ENCODE data around the gene ZBTB7C.

Gene ZBTB7C

GRCh38 chr18:48106498-48106897 lies 302.7 kb downstream of the ZBTB7C start:
- no peak for DNase-seq

DNA sequence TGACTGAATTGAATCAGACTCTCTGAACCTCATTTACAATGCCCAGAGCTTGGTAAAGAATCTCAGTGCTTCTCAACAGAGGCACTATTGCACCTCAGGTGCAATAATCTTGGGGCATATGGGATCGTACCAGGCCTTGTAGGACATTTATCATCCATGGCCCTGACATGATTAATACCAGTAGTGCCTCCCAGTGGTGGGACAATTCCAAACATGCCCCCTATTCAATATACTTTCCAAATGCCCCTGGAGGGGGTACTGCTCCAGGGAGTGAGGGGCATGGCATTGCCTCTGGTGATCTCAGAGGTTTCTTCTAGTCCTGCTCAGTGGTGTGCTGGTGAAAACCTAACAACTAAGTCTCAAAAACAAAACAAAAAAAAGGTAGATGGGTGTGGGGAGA lies 303.9 kb downstream of the ZBTB7C start:
- no peak for DNase-seq

- DNase-seq, result no peak
Measured at GRCh38 chr18:48104705-48105104, 304.5 kb downstream of the ZBTB7C start.

- DNase-seq, result no peak
Measured at GRCh38 chr18:48100651-48101165, 308.5 kb downstream of the ZBTB7C start.

DNA sequence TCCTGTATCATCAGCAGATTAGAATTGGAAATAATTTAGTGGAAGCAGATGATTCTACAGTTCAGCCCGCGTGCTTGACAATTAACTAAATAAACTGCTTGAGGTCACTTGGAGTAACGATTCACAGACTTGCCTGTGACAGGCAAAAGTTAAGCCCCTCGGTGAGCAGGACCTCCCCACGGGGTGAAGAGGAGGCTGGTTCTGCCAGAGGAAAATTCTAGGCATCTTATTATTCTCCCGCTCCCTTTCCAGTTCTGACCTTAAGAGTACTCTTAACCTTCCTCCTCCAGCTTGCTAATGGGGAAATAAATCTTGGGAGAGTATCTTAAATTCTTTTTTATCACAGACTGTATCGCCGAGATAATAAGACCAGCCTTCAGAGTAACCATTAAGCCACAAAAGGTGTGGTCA lies 309.0 kb downstream of the ZBTB7C start:
- no peak for DNase-seq

DNA sequence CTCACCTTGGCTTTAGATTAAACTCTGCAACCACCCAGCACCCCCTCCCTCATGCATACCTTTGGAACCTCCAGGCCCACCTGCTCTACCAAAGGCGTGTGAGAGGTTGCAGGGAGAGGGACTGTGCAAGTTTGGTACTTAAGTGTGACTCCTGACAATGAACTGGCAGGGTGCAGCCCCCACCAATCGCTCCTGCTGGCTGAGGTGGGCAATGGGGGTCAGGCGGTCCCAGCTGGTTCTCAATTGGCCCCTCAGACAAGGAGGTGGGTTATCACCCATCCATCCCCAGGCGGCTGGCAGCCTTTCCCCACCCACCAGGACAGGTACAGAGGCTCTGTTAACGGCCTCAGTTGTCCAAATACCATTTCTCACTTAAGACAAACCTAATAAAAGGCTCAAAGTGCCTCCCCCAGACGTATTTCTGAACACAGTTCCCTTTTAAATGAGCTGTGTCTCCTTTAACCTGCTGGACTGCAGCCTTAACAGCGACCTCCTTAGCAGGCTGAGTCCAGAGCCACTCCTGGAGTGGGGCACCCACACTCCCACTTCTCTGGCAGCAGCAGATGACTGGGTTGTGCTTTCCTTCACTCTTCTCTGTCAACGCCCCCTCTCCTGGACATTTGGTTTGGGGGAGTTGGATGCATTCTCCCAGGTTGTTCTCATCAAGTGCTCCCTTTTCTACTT lies 309.6 kb downstream of the ZBTB7C start:
- no peak for DNase-seq

DNA sequence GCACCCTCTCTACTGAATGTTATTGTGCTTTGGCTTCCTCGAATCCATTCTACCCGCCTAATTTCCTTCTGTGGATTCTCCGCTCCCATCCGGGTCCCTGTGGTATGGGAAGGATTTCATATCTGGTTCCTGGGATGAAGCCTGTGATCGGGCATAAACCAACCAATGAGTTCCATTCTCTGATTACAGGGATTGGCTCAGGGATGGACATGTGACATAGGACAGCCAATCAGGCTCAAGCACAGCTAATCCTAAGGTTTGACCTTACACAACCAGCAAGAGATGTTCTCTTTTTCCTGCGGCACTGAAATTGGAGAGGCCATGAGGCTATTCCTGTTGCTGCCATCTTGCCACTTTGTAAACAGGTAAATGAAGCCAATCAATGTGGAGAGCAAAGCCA lies 310.6 kb downstream of the ZBTB7C start:
- no peak for DNase-seq

- no peak for DNase-seq
Measured at GRCh38 chr18:48098007-48098406, 311.2 kb downstream of the ZBTB7C start.

DNA sequence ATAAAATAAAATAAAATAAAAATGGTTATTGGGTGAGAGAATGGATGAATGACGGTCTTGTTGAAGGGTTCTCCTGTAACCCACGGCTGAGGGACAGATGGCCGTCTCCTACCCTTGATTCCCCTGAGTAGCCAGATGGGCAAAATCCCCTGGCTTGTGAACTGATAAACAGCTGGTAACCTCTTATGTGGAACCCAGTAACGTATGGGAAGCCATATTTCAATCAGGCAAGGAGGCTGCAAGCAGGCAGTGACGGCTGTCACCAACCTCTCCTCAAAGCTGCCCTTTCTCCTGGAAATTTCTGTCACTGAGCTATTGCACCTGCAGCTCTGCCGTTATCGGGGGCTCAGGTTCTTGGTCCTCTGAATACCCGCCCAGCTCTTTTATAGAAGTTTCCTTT lies 313.5 kb downstream of the ZBTB7C start:
- DNase-seq, result no peak

DNA sequence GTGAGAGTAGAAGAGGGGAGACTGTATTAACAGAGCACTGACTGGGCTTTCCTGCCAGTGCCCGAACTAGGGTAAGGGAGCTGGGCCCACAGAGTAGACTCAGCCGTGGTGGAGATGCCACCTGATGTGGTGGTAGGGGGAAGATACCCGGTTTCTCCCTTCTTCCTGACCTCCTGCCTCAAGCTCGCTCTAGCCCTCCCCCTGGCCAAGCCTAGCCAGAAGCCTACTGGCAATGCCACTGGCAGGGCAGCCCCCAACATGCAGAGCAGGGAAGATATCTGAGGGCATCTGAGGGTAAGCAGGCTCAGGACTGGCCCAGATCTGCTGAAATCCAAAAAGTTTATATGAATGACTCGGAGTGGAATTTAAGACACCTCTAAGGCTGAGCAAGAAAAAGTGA lies 316.1 kb downstream of the ZBTB7C start:
- DNase-seq, result no peak

DNA sequence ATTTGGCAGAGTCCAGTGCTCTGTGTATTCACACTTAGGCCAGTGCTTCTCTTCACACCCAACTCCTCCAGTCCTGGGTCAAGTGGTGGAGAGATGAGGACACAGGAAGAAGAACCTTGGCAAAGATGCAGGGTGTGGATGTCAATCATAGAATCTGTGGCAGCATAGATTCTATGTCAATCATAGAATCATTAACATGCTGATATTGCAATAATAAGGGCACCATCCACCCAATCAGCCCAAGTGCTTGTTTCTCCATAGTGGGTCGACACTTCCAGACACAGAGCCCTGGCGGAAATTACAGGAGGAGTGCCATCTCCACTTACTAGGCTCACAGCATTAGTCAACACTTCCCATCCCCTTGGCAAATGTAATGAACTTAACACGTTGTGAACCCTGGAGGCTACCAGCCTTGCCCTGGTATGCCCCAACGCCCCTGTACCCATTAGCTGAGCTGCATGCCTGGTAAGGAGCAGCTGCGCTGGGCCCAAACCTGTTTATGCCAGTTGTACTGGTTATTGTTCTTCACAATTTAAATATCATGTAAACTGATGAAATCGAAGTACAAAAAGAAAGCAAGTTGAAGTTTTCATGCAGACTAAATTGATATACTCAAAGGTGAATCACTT lies 317.2 kb downstream of the ZBTB7C start:
- no peak for DNase-seq

DNA sequence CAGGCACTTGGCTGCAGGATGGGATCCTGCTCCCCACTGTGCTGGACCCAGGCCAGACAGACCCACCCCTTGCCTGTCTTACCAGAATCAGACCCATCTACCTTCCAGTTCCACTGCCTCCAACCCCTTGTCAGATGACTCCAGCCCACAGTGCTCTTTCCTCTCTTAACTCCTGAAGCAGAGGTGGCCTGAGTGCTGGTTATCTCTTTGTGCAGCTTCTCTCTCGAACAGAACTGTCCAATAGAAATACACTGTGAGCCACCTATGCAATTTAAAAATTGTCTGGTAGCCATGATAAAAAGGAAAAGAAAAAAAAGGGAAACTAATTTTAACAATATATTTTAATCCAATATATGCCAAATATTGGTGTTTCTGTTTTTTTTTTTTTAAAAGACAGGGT lies 318.5 kb downstream of the ZBTB7C start:
- DNase-seq, result no peak

DNA sequence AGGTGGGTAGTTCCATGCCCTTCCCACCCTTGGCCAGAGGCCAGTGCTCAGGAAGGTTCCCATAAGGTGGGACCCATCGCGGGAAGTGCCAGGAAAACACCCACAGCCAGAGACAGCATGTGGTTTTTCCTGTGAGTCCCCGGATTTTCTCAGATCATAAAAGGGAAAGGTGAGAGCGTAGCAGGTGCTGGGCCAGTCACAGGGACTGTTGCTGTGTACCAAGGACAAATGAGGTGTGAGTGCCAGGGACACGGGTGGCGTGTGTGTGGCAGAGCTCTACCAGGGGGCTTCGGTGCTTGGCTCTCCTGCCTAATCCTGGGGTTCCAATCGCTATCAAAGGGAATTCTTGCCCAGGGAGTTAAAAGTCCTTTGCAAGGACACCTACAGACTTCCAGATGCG lies 319.2 kb downstream of the ZBTB7C start:
- DNase-seq, result no peak

DNA sequence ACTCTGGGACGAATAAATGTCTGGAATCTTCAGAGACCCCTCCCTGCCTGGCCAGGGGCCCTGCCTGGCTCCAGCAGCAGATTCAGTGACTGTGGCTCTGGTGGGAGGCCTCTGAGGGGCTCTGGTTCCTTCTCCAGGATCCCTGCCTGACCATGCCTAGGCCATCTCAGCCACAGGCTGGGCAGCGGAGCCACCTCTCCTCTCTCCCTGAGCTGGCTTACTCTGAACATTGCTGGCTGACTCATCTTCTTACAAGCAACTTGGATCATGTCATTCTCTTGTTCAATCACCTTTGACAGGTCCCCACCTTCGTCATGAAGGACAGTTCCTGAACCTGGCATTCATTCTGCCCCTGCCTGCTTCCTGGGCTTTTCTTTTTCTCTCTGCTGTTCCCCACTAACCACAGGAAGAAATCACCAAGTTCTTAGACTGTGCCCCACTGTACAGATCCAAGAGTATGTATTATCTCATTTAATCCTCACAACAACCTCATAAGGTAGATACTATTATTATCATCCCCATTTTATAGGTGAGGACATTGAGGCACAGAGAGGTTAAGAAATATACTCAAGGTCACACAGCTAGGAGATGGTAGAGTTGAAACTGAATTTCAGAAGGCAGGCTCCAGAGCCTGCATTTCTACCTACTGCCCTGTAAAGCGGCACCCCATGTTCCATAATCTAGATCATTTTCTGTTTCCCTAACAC lies 323.2 kb downstream of the ZBTB7C start:
- DNase-seq, result no peak

GRCh38 chr18:48084858-48085257 lies 324.3 kb downstream of the ZBTB7C start:
- no peak for DNase-seq

- DNase-seq, result no peak
Measured at GRCh38 chr18:48084041-48084757, 325.0 kb downstream of the ZBTB7C start.

DNA sequence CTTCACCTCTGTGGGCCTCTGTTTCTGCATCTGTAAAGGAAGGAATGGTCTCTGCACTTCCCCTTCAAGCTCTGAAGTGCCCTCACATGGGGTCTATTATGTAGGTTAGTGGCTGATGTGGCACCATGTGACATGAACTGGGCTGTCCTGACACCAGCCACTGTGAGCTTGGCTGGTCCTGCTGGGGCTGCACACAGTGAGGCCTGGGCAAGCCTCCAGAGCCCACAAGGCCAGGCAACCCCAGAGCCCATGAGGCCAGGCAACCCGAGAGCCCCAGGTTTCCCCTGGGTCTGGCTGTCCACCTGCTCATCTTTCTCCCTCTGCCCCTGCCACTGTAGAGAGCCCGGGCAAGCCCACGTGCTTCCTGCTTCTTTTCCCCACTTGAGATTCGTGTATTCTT lies 328.6 kb downstream of the ZBTB7C start:
- DNase-seq, result no peak

- no peak for DNase-seq
Measured at GRCh38 chr18:48079885-48080284, 329.3 kb downstream of the ZBTB7C start.

DNA sequence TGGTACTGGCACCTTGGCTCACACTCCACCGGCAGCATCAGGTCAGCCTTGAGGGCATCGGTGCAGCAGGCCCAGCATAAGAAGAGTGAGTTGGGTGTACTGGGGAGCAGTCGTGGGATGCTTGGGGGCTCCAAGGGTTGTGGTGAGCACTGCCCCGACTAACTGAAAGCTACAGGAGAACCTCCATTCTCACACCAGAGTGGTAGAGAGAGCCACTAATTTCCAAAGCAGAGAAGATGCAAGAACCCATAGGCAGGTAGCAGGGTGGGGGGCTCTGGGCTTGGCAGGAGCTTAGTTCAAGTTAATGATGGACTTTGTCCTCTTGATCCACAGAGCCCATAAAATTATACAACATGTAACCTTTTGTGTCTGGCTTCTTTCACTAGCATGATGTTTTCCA lies 330.7 kb downstream of the ZBTB7C start:
- DNase-seq, result no peak

GRCh38 chr18:48077291-48077690 lies 331.9 kb downstream of the ZBTB7C start:
- no peak for DNase-seq

DNA sequence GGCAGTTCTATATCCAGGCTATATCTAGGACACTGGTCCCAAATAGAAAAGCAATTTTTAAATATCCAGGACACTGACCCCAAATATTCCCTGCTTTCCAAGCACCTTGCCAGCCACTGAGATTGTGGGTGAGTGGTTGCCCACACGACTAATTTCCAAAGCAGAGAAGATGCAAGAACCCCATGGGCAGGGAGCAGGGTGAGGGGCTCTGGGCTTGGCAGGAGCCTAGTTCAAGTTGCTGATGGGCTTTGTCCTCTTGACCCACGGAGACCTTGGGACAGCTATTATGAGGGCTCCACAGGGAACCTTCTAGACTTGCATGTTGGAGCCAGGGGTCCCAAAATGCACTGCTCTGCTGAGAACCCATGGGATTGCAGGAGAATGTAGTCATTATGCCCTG lies 332.7 kb downstream of the ZBTB7C start:
- DNase-seq, result no peak

DNA sequence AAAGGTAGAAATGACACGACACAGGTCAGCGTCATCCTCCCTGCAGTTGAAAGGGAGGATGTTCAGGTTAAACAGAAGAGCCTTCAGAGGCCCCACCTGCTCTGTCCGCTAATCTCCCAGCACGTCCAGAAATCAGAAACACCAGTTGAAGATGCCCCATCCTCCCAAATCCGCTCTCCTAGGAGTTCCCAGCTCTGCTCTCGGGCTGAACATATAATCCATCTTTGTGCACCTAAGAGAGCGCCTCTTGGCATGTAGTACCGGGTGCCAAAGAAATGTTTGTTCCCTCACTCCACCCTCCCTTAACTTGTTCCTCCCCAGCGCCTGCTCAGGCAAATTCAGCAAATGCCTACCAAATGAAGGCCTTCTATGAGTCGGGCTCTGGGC lies 333.5 kb downstream of the ZBTB7C start:
- DNase-seq, result no peak

DNA sequence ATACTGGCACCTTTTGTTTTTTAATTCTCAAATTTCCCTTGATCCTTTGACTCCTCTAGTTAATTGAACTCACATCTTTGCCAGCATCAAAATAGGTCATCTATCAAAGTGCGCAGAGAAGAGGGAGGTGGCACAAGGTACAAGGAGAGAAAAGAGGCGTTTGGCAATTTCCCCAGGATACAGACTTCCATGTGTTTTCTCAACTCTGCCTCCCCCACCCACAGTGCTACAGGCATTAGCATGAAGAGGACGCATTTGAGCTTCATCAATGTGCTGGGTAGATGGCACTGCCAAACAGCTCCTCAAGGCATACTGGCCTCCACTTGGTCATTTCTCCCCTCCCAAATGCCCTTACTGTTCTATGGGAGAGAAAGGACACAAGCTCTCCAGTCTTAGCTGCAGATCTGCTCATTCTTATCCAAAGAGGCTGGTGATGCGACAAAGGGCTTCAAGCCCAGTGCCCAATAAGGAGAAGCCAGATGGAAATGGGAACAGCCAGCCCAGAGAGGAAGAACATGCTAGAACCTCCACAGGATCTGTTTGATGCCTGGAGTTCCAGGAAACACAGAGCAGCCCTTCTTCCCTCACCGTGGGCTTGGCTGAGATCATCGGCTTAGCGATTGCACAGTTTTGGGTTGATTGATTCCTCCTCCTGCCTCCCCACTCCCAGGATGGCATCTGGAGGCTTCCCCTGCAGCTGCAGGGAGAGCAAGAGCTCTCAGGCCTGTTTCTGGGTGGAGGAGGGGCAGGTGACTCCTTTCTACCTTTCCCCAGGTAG lies 334.1 kb downstream of the ZBTB7C start:
- no peak for DNase-seq
